ENCODE results near the gene VDR. TPM values are rescaled to one million over a fixed set of nuclear protein-coding genes. Genes with fewer than 3 reads are reported as not detected.

Gene VDR
- total and polyA plus RNA-seq, 2 experiments from 2014 or later: 23.9 to 30.5 TPM

- no peak overlapping the region for H3K4me2 ChIP-seq (ENCODE audit: unreplicated experiment)
- H3K9me2 ChIP-seq (ENCODE audit: insufficient read depth): no peaks in the 10 kb centered on the region
- H3K79me2 ChIP-seq (ENCODE audit: insufficient read depth): peaks cover 50% of the 10 kb centered on the region
- no peak overlapping the region for H3K4me3 ChIP-seq
- no peak for TF ChIP-seq EZH2 (IDR thresholded peaks at IDR 0.05; ENCODE audit: insufficient read depth, poor library complexity, severe bottlenecking)
- no peak for TF ChIP-seq EZH2phosphoT487 (IDR thresholded peaks at IDR 0.05; ENCODE audit: insufficient read depth, low read depth)
- peaks cover 60% of the 10 kb centered on the region for H3K36me3 ChIP-seq (ENCODE audit: low read depth)
- no peak overlapping the region for H2AFZ ChIP-seq
- in situ Hi-C loops (cut with MboI): no loop called here
- H3K27ac ChIP-seq: no peak overlapping the region
- WGBS, 2 experiments (ENCODE audit: low coverage in 1 of 2, low lambda C conversion rate in 2 of 2, missing lambda C conversion rate in 2 of 2): 93 to 97% methylated on average over 15 to 16 of the region's 16 CpGs
- no peak overlapping the region for H3K9ac ChIP-seq
- H3K9me3 ChIP-seq (ENCODE audit: low read depth): no peaks in the 10 kb centered on the region
- no peaks in the 10 kb centered on the region for H4K20me1 ChIP-seq (ENCODE audit: insufficient read depth)
- no peaks in the 10 kb centered on the region for H3K27me3 ChIP-seq (replicated peaks; ENCODE audit: insufficient read depth)
- DNase-seq: no peak
- H3F3A ChIP-seq (ENCODE audit: insufficient read depth): peaks cover 13% of the 10 kb centered on the region
- H3K4me1 ChIP-seq (ENCODE audit: insufficient read depth): no peaks in the 10 kb centered on the region
These were observed 112.9 kb downstream of the VDR start for GRCh38 chr12:47791874-47792273.

Other genes with a start within 250 kb of the VDR start
- gene RPAP3, start 199.0 kb downstream of the VDR start, total RNA-seq (2014; rRNA removed; shearing (Covaris generic)): 16.2 and 18.6 TPM in 2 replicates
- gene RPAP3, start 199.0 kb downstream of the VDR start, polyA plus RNA-seq (2016; fragmentation: Nextera tagmentation; extraction: Ambion mirVana): 27.7 and 27.8 TPM in 2 replicates
- gene ENDOU, start 179.5 kb downstream of the VDR start, total RNA-seq (2014; rRNA removed; shearing (Covaris generic)): 0.22 TPM in 1 of 2 replicates, not detected in the other
- 0.10 TPM in 1 of 2 replicates, not detected in the other for gene ENDOU, start 179.5 kb downstream of the VDR start, polyA plus RNA-seq (2016; fragmentation: Nextera tagmentation; extraction: Ambion mirVana)
- gene RAPGEF3, start 146.1 kb downstream of the VDR start, total RNA-seq (2014; rRNA removed; shearing (Covaris generic)): 1.3 and 3.7 TPM in 2 replicates
- gene RAPGEF3, start 146.1 kb downstream of the VDR start, polyA plus RNA-seq (2016; fragmentation: Nextera tagmentation; extraction: Ambion mirVana): 1.1 and 1.4 TPM in 2 replicates
- gene SLC48A1, start 131.8 kb downstream of the VDR start, total RNA-seq (2014; rRNA removed; shearing (Covaris generic)): 16.4 and 20.9 TPM in 2 replicates
- gene SLC48A1, start 131.8 kb downstream of the VDR start, polyA plus RNA-seq (2016; fragmentation: Nextera tagmentation; extraction: Ambion mirVana): 19.1 and 21.8 TPM in 2 replicates
- gene HDAC7, start 85.1 kb downstream of the VDR start, total RNA-seq (2014; rRNA removed; shearing (Covaris generic)): 62.9 and 72.3 TPM in 2 replicates
- 45.3 and 46.2 TPM in 2 replicates for gene HDAC7, start 85.1 kb downstream of the VDR start, polyA plus RNA-seq (2016; fragmentation: Nextera tagmentation; extraction: Ambion mirVana)
- gene TMEM106C, start 58.6 kb upstream of the VDR start, total RNA-seq (2014; rRNA removed; shearing (Covaris generic)): 57.5 and 79.8 TPM in 2 replicates
- 69.4 and 70.4 TPM in 2 replicates for gene TMEM106C, start 58.6 kb upstream of the VDR start, polyA plus RNA-seq (2016; fragmentation: Nextera tagmentation; extraction: Ambion mirVana)
- not detected in 2 replicates for gene COL2A1, start 99.5 kb upstream of the VDR start, total RNA-seq (2014; rRNA removed; shearing (Covaris generic))
- gene COL2A1, start 99.5 kb upstream of the VDR start, polyA plus RNA-seq (2016; fragmentation: Nextera tagmentation; extraction: Ambion mirVana): not detected in 2 replicates
- 15.3 and 28.6 TPM in 2 replicates for gene SENP1, start 201.1 kb upstream of the VDR start, total RNA-seq (2014; rRNA removed; shearing (Covaris generic))
- 6.1 and 6.7 TPM in 2 replicates for gene SENP1, start 201.1 kb upstream of the VDR start, polyA plus RNA-seq (2016; fragmentation: Nextera tagmentation; extraction: Ambion mirVana)
- 35.8 and 41.1 TPM in 2 replicates for gene PFKM, start 214.4 kb upstream of the VDR start, total RNA-seq (2014; rRNA removed; shearing (Covaris generic))
- gene PFKM, start 214.4 kb upstream of the VDR start, polyA plus RNA-seq (2016; fragmentation: Nextera tagmentation; extraction: Ambion mirVana): 27.6 and 28.8 TPM in 2 replicates

Data from GM23248 (cell line).